Activated gamma-delta T cell treated with Interleukin-2 at 50 U/mL for 16 hours (primary cell): Measurements from ENCODE around the gene ARL15.

Experiments used
- DNase-seq: peaks from one replicate; pipeline ENCODE4 v3.0.0-alpha.2; 2020

ARL15 gene

GRCh38 chr5:53927668-53928247, 382.6 kb downstream of the ARL15 start:
- DNase-seq = no peak

- DNase-seq = no peak
Measured at GRCh38 chr5:53926026-53926425, 384.3 kb downstream of the ARL15 start.

DNA sequence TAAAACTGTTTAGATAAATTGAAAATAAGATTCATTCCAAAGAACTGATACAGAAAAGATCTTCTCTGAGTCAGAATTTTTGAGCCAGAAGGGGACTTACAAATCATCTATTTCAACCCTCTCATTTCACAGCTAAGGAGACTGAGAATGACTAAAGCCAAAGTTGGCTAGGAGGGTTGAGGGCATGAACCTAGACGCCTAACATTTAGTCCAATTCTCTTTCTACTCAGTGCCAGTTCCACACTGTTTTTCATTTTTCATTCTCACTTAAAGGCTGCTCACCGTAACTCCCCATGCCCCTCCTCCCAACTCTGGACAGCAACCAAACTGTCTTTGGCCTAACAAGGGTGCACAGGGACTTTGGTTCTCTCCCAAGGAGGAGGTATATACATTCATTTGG, 386.0 kb downstream of the ARL15 start:
- DNase-seq = no peak

GRCh38 chr5:53923961-53924360, 386.4 kb downstream of the ARL15 start:
- DNase-seq = no peak

DNA sequence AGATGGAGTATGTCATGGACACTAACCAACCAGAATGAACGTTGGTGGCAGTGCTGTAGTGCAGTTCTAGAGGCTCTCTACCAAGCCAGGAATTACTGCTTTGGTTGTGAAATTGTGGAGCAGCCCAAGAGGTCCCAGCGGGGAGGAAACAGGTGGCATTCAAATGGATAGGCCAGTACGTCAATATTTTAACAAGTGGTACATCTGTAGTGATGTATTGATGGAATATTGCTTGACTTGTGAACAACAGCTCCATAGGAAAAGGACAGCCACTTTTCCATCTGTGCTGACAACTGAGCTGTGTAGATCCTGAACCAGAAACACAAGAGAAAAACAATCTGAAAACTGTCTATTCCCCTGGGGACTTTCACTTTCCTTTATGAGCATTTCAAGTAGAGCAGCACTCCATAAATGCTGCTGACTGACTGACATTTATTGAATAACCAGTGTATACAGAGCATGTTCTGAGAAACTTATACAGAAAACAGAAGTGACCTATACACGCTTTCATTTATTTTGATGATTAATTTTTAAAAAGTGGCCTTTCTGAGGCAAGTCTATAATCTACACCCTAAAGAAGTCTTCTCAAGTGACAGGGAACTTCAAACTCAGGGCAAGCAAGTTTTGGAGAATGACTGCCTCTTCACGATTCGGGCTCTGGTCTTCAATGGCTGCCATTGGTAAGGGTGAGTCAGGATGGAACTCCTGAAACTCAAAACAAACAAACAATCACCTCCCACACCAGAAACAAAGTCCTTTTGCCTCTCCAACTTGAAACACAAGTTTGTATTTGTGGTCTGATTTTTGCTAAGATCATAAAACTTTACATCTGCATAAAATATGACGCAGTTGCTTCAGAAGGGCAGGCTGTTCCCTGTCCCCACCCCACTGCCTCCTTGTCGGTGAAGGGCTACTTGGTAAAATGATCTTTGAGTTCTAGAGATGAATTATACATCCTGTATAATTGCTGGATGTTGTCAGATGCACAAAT, 387.6 kb downstream of the ARL15 start:
- no peak for DNase-seq

DNA sequence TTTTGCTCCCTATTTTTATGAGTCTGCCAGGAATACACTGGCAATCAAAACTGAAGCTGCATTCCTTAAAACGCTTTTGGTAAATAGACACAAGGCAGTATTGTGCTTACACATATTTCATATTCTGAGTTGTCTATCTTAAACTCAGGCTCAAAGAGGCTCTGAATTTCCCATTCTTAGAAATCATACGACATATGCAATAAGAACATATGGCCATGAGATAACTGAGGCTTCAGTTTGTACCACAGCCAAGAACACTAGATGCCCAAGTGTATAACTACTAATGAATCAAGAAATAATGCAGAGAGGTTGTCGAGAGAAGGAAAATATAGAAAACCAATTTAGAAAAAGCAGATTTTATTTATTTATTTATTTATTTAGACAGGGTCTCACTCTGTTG, 392.5 kb downstream of the ARL15 start:
- DNase-seq = no peak

DNA sequence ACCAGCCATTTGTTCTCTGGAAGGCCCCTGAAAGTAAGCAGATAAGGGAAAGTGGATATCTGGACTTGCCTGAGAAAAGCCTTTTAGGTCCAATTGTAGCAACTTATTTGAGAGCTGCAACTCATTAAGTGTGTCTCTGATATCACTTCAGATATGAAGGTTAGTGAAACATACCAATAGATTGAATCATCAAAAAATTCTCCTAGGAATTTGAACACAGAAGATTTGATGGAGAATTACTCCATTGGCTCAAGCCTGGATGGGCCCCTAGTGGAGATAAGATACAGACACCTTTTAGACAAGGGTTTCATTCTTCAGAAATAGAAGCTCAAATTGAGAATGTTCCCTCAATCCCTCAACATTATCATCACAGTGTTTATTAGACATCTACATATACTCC, 393.3 kb downstream of the ARL15 start:
- DNase-seq = no peak

DNA sequence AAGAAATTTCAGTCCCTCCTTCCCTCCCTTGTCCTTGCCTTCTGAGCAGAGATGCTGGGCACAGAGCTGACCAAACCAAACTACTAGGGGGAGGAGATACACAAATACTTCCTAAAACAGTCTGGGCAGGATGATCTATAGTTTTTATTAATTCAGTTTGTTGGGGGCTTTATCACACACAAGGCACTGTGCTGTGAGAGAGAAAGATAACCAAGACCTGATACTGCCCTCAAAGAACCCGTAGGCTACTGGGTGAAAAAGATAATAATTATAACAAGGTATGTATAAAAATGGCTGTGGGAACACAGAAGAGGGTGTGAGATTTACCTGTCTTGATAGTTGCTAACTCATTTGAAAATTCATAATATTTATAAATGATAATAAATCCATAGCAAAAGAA, 395.3 kb downstream of the ARL15 start:
- no peak for DNase-seq

GRCh38 chr5:53913941-53914340, 396.4 kb downstream of the ARL15 start:
- DNase-seq = no peak

DNA sequence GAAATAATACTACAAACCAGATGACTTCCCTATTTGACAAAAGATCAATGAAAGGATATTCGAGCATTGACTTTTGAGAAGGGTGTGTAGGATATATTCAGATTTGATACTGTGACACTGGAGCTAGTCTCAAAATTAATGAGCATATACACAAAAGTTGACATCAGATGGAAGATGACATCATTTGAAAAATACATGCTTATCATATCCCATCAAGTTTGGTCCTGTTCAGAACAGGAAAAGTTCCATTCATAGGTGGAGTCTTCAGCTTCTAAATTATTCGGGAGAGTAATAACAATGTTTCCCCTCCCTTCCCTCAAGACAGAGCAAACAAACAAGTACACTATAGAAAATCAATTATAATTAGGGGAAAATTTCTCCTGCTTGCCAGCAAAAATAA, 401.6 kb downstream of the ARL15 start:
- no peak for DNase-seq

- DNase-seq = no peak
Measured at GRCh38 chr5:53907827-53908226, 402.5 kb downstream of the ARL15 start.

DNA sequence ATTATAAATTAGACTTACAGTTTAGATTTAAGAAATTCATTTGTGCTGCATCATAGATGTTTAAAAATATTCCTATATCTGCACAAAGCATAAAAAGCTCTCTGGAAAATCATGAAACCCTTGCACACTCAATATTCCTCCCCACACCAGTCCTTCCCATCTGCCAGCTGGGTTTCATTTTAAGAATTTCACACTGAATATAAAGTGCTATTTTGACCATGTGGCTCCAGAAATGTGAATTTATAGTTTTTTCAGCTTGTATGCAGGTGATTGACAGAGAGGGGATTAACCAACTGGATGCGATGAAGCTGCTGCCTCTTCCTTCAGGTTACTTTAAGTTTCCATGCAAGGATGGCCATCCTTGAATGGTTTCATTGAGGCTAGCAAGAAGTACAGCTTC, 403.6 kb downstream of the ARL15 start:
- DNase-seq = no peak

DNA sequence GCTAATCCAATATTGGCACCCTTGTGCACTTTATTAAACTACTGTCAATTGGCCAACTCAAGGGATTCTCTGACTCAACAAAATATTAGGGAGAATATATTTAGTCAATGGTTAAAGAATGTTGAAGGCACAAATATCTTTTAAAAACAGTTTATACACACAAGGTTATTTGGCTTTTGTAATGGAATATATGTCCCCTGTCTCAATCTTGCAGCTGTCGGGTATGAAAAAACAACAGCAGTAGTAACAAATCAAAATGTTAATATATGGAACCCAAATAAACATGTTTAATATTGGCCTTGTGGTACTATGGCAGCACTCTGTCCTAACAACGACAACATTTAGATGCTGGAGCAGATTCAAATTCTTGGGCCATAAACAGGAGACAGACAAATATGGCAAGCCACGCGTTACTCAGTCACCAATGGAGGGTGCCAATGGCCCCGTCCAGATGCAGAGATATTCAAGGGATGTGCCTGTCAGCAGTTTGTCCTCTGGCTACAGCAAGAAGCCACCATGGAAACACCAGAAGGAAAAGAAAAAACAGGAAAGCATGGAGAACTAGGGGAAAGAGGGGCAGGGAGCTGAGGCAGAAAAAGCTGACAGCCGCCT, 408.0 kb downstream of the ARL15 start:
- DNase-seq = no peak

- DNase-seq = no peak
Measured at GRCh38 chr5:53900677-53901076, 409.7 kb downstream of the ARL15 start.

DNA sequence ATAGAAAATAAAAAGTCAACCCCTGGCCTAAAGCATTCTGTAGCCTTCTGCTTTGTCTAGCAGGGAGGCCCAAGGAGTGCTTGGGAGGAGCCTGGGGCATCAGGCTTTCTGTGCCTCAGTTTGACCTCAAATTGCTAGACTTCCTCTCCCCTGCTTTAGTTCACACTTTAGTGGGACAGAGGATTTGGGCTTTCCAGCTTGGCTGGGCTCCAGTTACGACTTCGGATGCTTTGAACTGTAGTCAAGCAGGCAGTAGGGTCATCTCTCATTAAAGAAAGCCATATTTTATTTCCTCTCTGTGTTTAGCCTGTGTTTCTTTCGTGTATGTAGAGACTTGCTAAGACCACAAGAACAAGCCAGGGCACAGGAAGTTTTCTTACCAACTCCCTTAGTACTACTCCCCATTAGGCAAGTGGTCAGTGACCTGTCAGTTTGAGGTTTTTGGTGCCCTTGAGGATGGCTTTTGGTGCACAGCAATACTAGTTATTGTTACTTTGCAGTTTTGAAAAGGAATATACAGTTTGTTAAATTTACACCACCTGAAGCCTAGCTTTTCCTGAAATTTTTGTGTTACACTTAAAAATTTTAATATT, 415.2 kb downstream of the ARL15 start:
- no peak for DNase-seq

- no peak for DNase-seq
Measured at GRCh38 chr5:53893626-53894025, 416.7 kb downstream of the ARL15 start.

DNA sequence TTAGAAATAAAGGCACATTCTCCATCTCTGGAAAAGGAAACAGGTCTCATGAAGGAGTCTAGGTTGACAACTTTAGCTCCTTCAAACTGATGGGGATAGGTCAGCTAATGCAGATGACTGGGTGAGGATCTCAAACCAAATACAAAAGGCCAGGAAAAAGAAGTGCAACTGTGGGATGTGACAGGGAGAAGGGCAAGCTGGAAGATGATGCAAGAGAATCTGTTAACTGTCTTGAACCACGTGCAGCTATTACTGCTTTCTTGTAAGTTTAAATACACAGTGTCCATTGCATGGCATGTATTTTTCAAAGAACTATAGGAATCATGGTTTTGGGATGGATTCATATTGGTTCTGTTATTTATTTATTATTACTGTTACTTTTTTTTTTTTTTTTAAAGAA, 418.1 kb downstream of the ARL15 start:
- DNase-seq = no peak

DNA sequence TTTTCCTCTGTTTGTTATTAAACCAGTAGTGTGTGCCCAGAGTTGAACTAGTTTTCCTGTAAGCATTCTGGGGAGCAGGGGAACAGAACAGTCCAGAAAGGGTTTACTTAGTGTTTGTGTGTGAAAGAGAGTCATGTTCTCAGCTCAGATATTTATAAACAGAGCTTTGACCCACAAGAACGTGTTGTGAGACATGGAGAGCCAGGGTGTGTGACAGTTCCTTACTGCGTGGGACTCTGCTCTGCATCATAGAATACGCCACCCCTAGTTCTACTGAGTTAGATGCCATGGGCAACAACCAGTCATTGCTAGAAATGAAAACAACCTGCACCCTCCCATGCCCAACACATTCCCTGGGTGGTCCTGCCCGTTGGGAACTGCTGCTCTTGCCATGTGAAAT, 419.2 kb downstream of the ARL15 start:
- DNase-seq = no peak

DNA sequence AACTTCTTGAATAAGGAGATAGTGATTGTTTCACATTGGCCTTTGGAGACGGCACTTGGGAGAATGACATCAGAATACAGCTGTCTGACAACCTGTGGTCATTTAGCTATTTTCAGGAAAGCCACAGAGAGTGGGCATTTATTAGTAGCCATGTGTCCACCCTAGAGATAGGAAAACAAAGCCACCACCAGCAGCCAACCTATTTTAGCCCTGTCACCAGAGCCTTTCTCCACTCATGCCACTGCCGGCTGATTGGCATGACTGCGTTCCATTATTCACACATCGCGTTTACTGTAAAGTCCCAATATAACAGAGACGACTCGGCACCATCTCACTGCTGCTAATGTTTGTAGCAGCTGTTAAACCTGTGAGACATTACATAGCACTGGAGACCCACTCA, 419.9 kb downstream of the ARL15 start:
- DNase-seq = no peak

GRCh38 chr5:53884844-53885243, 425.5 kb downstream of the ARL15 start:
- DNase-seq = no peak

DNA sequence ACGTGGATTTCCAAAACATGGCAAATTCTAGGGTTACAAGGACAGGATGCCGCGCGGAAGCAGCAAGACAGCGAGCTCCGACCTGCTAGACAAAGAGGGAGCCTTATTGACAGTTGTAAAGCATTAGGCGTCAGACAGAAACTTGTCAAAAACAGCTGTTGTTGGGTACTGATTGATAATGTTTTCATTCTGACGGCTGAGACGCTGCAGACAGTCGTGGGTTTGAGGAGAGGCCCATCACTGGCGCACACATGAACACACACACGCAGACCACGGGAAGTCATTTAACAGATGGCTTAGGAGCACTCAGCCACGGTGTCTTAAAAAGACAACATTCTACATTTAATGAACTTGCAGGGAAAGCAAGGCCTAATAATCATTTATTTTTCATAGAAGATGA, 426.0 kb downstream of the ARL15 start:
- no peak for DNase-seq

- DNase-seq = no peak
Measured at GRCh38 chr5:53882676-53883031, 427.7 kb downstream of the ARL15 start.

- DNase-seq = no peak
Measured at GRCh38 chr5:53882006-53882675, 428.2 kb downstream of the ARL15 start.
